ENCODE data around the gene C20orf173.
A peak's percentile ranks its signal among the peaks of the same experiment; 100 is the strongest.
"Not testable (repeated sequence)": the region's sequence is repeated elsewhere in the genome, so short reads cannot be mapped to it uniquely, and the experiment has no call there.

The C20orf173 gene, protein sequence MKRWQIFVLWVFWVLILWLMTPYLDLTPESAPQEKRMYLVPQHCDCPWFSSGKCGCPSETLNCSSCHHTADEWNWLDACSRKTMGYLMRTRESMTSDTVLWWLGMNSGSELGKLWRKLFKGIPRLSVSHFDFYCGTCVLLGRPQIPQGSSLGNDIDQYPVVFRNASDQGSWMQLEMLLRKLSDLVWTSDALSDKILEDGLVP
- total RNA-seq, result 0 to 0.07 (median 0) reads per million in 18 experiments

DNA sequence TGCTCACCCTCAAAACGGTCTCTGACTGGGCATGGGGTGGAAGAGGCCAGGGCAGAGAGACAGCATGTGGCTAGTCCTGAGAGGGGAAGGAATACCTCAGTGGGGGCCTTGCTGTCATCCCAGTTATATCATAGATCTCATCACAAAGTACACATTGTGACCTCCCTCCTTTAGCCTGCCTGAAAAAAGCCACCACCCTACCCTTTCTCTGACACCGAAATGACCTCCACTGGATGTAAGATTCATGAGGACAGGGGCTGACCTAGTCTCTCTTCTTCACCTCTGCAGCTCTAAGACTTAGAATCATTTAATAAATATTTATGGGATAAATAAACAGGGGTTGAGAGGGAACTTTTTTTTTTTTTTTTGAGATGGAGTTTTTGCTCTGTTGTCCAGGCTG is at the start of gene C20orf173:
TSS of gene C20orf173 (minus strand) at position 101 of the 400 bp plus-strand sequence. CDS start 279 bp downstream, outside the sequence.
- DNase-seq, result no peak

DNA sequence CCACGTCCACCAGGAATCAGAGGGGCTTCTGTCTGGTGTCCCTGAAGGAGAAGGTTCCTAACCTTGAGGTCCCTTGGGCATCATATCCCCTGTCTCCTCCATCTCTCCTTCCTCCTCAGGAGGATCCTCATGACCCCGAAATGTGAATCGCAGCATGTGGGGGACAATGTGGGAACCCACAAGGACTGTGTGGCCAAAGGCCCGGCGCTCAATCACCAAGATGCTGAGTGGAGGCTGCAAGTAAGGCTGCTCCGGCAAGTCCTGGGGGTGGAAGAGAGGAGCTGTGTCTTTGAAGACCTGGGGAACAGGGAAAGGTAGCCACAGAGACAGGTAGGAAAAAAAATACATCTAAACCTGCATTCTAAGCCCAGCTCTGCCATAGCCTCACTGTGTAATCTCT is 49.7 kb upstream of the C20orf173 start:
- DNase-seq, result no peak

DNA sequence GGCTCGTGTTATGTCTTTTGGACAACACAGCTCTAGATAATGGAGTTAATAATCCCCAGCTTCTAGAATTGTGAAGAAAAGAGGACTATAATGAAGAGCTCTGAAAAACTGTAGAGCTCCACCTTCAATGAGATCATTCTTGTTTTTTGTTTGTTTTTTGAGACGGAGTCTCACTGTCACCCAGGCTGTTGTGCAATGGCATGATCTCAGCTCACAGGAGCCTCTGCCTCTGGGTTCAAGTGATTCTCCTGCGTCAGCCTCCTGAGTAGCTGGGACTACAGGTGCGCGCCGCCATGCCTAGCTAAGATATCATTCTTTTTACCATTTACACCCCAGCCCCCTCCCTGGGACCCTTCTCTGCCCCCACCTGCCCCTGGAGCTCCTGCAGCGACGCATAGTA is 49.0 kb upstream of the C20orf173 start:
- DNase-seq, result no peak

DNA sequence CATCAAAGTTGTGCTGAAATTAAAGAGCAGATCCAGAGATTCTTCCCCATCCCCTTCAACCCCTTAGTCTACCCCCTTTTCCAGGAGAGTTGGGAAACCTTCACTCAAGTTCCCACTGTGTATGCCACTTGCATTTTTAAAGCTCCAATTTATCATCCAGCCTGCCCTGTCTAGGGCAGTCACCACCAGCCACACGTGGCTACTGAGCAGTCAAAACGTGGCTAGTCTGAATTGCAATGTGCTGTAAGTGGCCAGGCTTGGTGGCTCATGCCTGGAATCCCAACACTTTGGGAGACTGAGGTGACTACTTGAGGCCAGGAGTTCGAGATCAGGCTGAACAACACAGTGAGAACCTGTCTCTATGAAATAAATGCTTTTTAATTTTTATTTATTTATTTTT is 47.4 kb upstream of the C20orf173 start:
- DNase-seq, result no peak

DNA sequence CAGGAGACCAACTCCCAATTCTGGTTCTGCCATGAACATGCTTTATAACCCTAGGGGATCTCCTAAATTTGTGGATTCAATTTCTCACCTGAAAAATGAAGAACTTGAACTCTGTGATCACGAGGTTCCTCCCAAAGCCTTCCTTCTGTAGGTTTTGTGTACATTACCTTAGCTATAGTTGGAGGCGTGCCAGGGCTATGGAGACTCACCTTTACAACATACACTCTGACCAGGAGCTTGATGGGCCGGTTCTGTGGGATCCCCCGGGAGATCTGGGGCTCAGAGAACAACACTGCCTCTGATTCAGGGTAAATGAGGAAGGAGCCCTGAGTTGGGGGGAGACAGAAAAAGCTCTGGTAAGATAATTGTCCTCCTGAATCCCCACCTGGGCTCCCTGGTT is 46.5 kb upstream of the C20orf173 start:
- DNase-seq, result no peak

DNA sequence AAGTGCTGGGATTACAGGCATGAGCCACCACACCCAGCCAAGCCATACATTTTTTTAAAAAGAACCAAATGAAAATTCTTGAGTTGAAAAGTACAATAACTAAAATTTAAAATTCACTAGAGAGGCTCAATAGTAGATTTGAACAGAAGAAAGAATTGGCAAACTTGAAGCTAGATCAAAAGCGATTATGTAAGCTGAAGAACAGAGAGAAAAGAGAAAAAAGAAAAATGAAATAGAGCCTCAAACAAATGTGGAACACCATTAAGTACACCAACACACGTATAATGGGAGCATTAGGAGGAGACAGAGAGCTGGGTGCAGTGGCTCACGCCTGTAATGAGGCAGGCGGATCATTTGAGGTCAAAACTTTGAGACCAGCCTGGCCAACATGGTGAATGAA is 43.4 kb upstream of the C20orf173 start:
- no peak for DNase-seq

DNA sequence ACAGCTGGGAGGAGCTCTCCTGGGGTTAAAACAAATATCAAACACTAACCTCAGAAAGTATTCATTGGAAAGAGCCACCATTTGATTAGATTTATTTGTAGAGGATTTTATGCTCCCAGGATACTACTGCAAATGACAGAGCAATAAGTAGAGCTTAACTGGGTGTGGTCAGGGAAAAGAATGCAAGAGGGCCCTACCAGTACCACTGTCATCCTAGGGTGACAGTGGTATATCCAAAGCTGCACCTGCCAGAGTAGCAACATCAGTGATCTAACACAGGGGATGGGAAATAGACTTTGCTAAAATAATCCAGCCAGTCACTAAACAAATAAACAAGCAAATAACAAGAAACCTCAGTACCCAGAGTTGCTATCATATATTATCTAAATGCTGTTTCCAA is 42.1 kb upstream of the C20orf173 start:
- no peak for DNase-seq

DNA sequence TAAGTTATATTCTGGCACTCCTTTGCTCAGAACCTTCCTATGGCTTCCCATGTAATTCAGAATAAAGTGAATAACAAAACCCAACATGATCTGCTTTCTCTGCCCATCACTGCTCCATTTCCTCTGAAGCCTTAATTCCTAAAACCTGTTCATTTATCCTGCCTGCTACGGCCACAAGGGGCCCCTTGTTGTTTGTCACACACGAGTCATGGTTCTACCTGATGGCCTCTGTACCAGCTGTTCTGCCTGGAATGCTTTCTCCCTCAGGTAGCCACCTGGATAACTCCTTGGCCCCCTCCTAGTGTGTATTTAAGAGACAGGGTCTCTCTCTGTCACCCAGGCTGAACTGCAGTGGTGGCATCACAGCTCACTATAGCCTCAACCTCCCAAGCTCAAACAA is 39.2 kb upstream of the C20orf173 start:
- DNase-seq, result peak in 1 of 2 donors; percentile 13

DNA sequence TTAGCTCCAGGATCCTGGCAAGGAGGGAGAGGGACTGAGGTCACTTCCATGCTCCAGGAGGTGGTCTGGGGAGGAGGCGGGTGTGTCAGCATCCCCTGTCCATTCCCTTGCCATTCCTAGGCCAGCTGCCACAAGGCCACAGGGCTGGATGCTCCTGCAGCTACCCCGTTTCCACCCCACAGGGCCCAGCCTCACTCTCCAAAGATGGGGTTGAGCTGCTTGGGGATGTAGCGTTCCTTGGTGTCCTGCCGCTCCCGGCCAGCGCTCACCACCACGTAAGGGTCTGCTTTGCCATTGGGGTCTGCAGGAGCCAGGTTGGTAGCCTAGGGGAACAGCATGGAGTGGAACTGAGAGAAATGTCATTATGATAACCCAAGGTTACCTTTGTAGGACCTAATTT is 35.5 kb upstream of the C20orf173 start:
- DNase-seq, result no peak

DNA sequence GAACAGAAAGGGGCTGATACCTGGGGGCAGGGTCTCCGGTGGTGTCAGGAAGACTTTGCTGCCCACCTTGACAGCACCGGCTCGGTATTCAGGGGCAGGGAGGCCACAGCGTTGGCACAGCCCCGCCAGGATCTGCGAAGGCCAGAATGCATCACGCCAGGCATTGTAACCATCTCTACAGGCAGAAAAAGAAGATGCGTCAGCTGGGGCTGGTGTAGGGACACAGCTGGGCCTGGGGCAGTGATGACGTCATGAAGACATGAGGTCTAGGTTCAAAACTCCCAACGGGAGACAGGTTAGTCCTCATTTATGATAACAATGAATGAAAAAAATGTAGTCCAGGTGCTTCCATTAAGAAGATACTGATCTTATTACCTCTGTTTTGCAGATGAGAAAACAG is 34.4 kb upstream of the C20orf173 start:
- no peak for DNase-seq

DNA sequence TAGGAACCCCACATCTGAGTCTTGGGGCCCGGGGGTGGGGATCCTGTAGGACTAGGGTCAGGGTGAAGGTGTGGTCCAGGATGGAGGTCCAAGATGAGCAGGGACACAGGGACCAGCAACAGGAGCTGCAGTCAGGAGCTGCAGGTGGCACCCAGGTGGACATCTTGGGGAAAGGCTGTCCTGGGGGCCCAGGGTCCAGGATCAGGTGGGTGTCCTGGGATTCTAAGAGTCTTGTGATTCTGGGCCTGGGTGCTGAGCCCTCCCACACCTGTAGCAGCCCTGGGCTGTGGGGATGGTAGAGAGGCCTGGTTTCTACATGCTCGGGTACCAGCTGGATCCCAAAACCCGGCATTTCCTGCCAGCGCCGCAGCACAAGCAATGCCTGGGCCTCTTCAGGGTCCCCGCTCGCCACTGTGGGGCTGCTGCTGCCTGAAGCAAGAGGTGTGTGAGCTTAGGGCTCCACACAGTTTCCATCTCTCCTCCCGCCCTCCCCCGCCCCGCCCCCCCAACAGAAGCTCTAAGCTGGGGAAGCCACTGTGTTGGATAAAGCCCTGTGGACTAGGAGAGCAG is 33.2 kb upstream of the C20orf173 start:
- no peak for DNase-seq

DNA sequence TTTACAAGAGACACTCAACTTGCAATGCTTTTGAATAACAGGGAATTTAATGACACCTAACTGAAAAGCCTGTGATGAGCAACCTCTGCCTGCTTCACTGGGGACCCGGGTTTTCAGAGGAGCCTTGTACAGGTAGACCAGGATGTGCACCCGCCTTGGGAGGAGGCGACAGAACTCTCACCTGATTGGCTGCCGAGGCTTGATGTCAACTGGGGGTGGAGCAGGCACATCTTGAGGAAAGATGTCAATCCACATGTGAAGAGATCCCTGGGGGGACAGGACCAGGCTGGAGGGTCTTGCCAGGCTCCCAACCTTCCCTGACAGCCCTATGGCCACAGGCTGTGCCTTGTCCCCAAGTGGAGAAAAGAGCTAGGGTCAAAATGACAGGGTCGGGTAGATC is 32.2 kb upstream of the C20orf173 start:
- DNase-seq, result no peak

DNA sequence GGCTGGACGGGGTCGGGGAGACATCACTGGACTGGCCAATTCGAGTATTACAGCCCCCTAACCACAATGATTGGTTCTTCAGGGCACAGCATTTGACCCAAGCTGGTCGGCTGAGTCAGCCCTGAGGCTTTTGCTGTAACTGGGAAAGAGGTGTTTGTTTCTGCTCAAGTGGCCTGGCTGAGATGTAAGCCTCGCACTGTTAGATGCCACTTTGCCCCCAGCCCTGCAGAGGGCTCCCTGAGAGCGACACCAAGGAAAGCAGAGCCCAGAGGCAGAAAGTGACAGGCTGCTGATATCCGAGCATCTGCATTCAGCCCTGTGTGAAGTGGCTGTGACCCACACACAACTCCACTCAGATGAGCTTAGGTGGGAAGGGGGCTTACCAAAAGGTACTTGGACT is 31.8 kb upstream of the C20orf173 start:
- peak in 1 of 2 donors; percentile 35 for DNase-seq

DNA sequence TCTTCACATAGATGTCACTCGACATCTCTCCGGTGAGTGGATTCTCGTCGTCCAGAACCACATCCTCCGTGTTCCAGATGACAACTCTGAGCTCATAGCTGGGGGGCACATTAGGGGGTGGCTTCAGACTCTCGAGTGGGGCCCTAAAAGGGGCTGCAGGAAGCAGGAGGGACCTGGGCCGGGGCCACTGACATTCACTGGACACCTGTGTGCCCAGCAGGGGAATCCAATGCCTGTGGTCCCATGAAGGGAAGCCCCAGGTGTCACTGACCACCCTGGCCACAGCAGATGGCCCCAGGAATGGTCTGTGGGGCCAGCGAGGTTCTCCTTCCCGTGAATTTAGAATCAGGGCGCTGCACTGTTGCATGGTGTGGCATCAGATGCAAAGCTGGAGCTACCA is 31.1 kb upstream of the C20orf173 start:
- DNase-seq, result no peak

DNA sequence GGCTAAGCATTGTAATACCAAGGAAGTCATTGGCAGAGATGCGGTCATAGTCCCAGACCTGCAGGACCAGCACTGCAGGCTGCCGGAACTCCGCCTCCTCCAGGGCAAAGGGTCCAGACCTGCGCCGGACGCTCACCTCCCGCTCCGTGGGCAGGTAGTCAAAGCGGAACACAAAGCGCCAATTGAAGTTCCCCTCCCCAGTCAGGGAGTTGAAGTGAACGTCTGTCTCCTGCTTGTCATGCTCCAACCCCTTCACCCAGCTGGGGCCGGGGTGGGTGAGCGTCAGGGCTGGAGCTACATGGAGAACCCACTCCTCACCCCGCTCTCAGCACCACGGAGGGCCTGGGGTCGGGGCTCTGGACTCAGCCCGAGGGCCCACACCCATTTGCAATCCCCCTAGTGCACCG is 30.7 kb upstream of the C20orf173 start:
- no peak for DNase-seq

DNA sequence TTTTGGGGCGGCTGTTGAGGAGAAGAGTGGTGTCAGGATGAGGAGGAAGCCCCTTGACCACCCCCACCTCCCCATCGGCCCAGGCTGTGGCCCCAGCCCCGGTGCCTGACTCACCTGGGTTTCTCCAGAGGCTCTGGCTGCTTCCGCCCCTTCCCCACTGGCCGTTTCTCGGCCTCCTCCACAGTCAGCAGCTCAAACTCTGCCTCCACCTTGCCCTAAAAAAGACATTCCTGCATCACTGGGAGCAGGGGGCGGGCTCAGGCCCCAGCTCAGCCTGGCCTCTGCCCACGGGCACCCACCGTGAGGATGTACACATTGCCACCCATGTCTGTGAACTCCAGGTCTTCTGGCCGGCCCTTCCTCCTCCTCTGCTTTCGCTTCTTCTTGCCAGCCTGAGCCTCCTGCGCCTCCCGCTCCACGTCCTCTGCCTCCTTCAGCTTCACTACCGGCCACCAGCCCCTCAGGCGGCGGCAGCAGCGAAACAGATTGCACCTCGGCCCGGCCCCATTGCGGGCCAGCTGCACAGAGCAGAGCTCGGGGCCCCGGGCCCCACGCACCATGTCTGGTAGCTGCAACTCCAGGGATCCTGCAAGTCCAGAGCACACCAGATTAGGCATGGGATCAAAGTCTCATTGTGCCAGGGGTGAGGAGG is 29.7 kb upstream of the C20orf173 start:
- DNase-seq, result no peak

DNA sequence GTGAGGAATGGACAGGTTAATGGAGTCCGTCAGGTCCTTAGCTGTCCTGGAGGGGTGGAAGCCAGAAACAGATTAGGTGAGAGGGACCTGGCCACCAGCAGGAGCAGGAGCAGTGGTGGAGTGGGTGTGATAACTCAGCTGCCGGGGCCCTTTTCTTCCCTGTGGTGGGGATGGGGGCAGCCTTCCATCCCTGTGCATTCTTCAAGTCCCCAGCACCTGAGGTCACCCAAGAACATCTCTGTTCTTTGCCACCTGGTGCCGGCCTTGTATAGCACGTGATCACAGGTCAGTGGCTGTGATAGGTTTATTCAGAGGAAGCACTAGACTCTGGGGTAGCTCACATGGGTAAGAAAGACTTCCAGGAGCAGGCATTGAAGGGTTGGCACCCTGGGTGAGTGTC is 29.0 kb upstream of the C20orf173 start:
- DNase-seq, result no peak

DNA sequence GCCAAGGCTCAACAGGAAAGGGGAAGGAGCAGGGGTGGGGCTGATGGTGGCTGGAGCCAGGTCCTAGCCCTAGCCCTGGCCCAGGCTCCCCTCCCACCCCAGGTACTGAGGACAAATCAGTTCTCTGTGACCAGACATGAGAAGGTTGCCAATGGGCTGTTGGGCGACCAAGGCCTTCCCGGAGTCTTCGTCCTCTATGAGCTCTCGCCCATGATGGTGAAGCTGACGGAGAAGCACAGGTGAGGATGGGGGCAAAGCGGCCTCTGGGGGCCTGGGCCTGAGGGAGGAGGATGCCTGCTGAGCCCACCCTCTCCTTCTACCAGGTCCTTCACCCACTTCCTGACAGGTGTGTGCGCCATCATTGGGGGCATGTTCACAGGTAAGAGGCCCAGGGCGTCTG is 27.4 kb upstream of the C20orf173 start:
- DNase-seq, result no peak

DNA sequence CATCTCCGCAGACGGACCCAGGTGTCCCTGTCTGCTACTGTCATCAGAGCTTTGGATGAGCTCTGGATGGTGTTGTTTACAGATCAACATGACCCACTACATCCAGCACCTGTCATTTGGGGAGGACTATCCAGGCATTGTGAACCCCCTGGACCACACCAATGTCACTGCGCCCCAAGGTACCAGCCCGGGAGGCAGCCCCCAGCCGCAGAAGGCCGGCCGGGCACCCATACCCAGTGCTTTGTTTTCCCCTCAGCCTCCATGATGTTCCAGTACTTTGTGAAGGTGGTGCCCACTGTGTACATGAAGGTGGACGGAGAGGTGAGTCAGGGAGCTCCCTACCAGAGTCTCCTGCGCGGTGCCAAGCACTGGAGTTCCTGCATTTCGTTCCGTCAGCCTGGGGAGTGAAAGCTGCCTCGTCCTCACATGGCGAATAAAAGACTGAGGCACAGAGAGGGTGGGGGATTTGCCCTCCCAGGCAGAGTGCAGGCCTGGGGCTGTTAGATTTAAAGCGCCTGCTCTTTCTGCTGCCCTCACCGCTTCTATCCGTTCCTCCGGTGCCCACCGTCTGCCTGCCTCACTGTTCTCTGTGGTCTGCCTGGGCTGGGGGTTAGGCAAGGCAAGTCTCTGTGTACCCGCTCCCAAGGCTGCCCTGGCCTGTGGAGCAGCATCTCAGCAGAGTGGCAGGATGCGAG is 26.6 kb upstream of the C20orf173 start:
- no peak for DNase-seq

DNA sequence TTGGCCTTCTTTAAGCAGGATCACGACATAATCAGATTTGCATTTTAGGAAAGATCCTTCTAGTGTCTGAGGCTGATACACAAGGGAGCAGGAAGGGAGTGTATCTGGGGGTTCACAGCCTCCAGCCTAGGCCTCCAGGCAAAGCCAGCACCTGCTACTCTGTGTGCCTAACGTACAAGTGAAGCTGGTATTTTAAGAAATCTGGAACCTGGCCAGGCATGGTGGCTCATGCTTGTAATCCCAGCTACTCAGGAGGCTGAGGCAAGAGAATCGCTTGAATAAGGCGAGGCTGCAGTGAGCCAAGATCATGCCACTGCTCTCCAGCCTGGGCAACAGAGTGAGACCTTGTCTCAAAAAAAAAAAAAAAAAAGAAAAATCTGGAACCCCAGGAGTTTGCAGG is 26.0 kb upstream of the C20orf173 start:
- DNase-seq, result not testable (repeated sequence)

DNA sequence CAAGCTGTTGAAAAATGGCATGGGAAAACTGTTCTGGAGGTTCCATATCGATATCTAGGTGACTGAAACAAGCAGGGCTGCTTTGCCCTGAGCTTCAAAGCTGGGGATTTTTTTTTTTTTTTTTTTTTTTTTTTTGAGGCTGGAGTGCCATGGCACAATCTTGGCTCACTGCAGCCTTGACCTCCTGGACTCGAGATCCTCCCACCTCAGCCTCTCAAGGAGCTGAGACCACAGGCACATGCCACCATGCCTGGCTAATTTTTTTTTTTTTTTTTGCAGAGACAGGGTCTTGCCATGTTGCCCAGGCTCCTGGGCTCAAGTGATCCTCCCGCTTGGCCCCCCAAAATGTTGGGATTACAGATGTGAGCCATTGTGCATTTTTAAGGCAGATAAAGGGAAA is 23.5 kb upstream of the C20orf173 start:
- no peak for DNase-seq

DNA sequence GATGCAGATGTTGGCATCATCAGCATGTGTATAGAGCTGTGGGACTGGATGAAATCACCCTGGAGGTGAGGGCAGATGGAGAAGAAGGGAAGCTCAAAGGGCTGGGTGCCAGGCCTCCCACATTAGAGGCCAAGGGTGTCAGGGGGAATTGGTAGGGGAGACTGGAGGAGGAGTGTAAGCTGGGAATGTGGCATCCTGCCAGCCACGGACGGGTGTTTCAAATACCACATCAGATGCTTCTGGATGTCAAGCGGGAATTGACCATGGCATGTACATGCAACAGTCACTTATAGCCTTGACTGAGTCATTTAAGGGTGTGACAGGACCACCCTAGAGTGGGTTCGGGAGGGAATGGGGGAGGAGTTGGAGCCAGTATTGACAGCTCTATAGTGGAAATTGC is 22.1 kb upstream of the C20orf173 start:
- DNase-seq, result no peak

DNA sequence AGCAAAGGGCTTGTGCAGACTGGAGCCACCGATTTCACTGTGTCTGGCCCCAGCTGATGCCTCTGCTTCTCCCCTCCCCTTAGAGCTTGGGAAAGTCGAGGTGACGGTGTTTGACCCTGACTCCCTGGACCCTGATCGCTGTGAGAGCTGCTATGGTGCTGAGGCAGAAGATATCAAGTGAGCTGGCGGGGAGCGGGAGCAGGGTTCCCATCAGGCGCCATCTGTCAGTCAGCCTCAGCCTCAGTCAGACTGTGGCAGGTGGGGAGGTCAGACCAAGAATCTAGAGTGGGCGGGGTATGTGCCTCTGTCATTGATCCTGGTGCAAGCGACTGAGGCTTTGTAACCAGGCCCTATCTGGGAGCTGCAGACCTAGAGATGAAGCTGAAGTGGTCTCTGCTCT is 17.9 kb upstream of the C20orf173 start:
- no peak for DNase-seq

DNA sequence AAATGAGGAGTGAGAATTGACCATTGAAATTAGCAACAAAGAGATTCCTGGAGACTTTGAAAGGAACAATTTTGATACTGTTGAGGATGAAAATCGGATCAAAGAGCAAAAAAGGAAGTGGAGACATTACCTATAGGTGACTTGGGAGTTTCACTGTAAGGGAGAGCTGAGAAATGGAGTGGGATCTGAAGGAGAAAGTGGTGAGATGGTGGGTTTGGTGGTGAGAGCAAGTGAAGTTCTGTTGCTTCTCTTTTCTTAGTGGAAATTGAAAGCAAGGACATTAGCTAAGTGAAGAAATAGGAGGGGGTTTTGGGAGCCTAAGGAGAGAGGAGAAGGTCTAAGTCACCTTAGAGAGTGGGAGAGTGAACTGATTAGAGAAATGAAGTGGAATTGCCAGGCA is 16.7 kb upstream of the C20orf173 start:
- DNase-seq, result no peak

All from inflammatory macrophage (primary cell).